OCI-LY7 (cell line): ENCODE results near the gene ANKH. TPM values are rescaled to one million over a fixed set of nuclear protein-coding genes. Genes with fewer than 3 reads are reported as not detected.

ENCODE experiments used
- BruUV-seq: library from RNA; stranded (reverse); fragments of 400-500 nt; replicated peaks from 2 replicates; lab custom pipeline; 2021; lab: Mats Ljungman, UMichigan
- CTCF ChIA-PET: fragments of 300-600 bp; sonication (Branson Sonifier 250); formaldehyde crosslinking; loops from one replicate; lab custom pipeline; 2022; ENCODE audit warnings: antibody characterized with exemption; ENCODE audit not compliant: unreplicated experiment; lab: Charles Lee
- POLR2A ChIA-PET: fragments of 300-600 bp; sonication (Branson Sonifier 250); formaldehyde crosslinking; loops from one replicate; lab custom pipeline; 2022; ENCODE audit warnings: antibody characterized with exemption; lab: Charles Lee
- DNase-seq: peaks from one replicate; pipeline ENCODE4 v3.0.0-alpha.2; 2015; ENCODE audit warnings: low spot score
- H2AFZ ChIP-seq: fragments of 200-600 bp; sonication (generic), shearing (Covaris generic); 2 replicates; pipeline ENCODE4 v1.6.1; 2014; ENCODE audit warnings: mild to moderate bottlenecking, antibody characterized with exemption, low read length, moderate library complexity
- H3K27ac ChIP-seq: fragments of 200-600 bp; sonication (generic); 2 replicates; pipeline ENCODE4 v1.5.1; 2014; ENCODE audit warnings: mixed run types, low read depth, mild to moderate bottlenecking, moderate library complexity, low read length, inconsistent platforms; ENCODE audit not compliant: poor library complexity, severe bottlenecking
- H3K36me3 ChIP-seq: fragments of 200-600 bp; sonication (generic); 2 replicates; pipeline ENCODE4 v1.6.1; 2014; ENCODE audit warnings: mild to moderate bottlenecking, antibody characterized with exemption, low read length, moderate library complexity, mixed read lengths; ENCODE audit not compliant: insufficient read depth
- H3K4me1 ChIP-seq: fragments of 200-600 bp; sonication (generic); 2 replicates; pipeline ENCODE4 v1.5.1; 2014; ENCODE audit warnings: mild to moderate bottlenecking, low read length; ENCODE audit not compliant: insufficient read depth, poor library complexity, severe bottlenecking
- H3K4me2 ChIP-seq: fragments of 200-600 bp; sonication (generic); 2 replicates; pipeline ENCODE4 v1.6.1; 2014; ENCODE audit warnings: mild to moderate bottlenecking, low read length
- H3K4me3 ChIP-seq: fragments of 200-600 bp; sonication (generic); 2 replicates; pipeline ENCODE4 v1.5.1; 2014; ENCODE audit warnings: mild to moderate bottlenecking, low read depth, low read length; ENCODE audit not compliant: poor library complexity, severe bottlenecking
- H3K79me2 ChIP-seq: fragments of 200-600 bp; sonication (generic); 2 replicates; pipeline ENCODE4 v1.6.1; 2016; ENCODE audit warnings: low read depth, mild to moderate bottlenecking, low read length, moderate library complexity, mixed read lengths; ENCODE audit not compliant: insufficient read depth
- H3K9me2 ChIP-seq: fragments of 200-600 bp; sonication (generic); 2 replicates; pipeline ENCODE4 v1.6.1; 2016; ENCODE audit warnings: mild to moderate bottlenecking, low read length, mixed read lengths; ENCODE audit not compliant: insufficient read depth
- H3K9me3 ChIP-seq: fragments of 200-600 bp; sonication (generic); 2 replicates; pipeline ENCODE4 v1.6.1; 2014; ENCODE audit warnings: mild to moderate bottlenecking, mixed run types, low read length, mixed read lengths
- H4K20me1 ChIP-seq: fragments of 200-600 bp; sonication (generic); 2 replicates; pipeline ENCODE4 v1.6.1; 2014; ENCODE audit warnings: mild to moderate bottlenecking, antibody characterized with exemption, low read length, moderate library complexity, mixed read lengths; ENCODE audit not compliant: insufficient read depth
- EZH2phosphoT487 ChIP-seq: fragments of 200-600 bp; sonication (generic); IDR thresholded peaks from 2 replicates; pipeline ENCODE4 v1.6.1; 2018; ENCODE audit warnings: low read depth, borderline replicate concordance, mild to moderate bottlenecking, mixed run types, antibody characterized with exemption, low read length, moderate library complexity, mixed read lengths
- intact Hi-C: fragments of 100-400 bp; cut with micrococcal nuclease; formaldehyde crosslinking; loops from one replicate; pipeline ENCODE4 v1.10.0; 2022; ENCODE audit not compliant: unreplicated experiment
- total RNA-seq, 2 experiments: library from RNA; depleted of rRNA in 1 of 2; stranded (reverse); fragments of >200 nt in 1 of 2; shearing (Covaris generic) in 1 of 2; gene quantifications; 2 replicates each; pipeline ENCODE4 v1.2.3, GENCODE V29; 2014 to 2022
- TF ChIP-seq, protein P1 (sequence below): fragments of 200-600 bp; sonication (generic); conservative IDR thresholded peaks from 2 replicates; pipeline ENCODE4 v1.5.1; 2014; ENCODE audit warnings: mild to moderate bottlenecking, antibody characterized with exemption, low read length, moderate library complexity, mixed read lengths

ANKH gene
- total RNA-seq, 2 experiments from 2014 or later = 23.1 to 80.4 TPM

DNA sequence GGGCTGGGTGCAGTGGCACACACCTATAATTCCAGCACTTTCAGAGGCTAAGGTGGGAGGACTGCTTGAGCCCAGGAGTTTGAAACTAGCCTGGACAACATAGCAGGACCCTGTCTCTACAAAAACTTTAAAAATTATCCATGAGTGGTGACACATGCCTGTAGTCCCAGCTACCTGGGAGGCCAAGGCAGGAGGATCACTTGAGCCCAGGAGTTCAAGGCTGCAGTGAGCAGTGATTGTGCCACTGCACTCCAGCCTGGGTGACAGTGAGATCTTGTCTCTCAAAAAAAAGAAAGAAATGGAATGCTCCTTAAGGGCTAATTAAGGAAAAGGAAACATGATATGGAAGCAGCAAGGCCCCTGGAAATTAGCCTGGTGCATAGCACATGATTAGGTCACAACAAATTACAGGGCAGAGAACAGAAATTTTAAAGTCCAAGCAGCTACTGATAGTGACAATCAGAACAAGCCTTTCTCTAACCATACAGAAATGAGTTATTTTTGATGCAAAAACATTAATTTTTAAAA, 19.5 kb downstream of the ANKH start:
- Histone ChIP-seq H3K36me3 (peaks cover 3% of the 10 kb centered on the region; the same call in 1 of the 2 replicates), H3K4me1 (peaks cover 15% of the 10 kb centered on the region), H2AFZ (no peak overlapping the region), H3K9me2 (no peaks in the 10 kb centered on the region), H3K4me2 (peak overlapping the region; percentile 37), H4K20me1 (peaks cover 24% of the 10 kb centered on the region), H3K4me3 (no peak overlapping the region), H3K9me3 (no peaks in the 10 kb centered on the region), H3K79me2 (peaks cover 34% of the 10 kb centered on the region), H3K27ac (no peak overlapping the region)
- TF ChIP-seq, protein P1, sequence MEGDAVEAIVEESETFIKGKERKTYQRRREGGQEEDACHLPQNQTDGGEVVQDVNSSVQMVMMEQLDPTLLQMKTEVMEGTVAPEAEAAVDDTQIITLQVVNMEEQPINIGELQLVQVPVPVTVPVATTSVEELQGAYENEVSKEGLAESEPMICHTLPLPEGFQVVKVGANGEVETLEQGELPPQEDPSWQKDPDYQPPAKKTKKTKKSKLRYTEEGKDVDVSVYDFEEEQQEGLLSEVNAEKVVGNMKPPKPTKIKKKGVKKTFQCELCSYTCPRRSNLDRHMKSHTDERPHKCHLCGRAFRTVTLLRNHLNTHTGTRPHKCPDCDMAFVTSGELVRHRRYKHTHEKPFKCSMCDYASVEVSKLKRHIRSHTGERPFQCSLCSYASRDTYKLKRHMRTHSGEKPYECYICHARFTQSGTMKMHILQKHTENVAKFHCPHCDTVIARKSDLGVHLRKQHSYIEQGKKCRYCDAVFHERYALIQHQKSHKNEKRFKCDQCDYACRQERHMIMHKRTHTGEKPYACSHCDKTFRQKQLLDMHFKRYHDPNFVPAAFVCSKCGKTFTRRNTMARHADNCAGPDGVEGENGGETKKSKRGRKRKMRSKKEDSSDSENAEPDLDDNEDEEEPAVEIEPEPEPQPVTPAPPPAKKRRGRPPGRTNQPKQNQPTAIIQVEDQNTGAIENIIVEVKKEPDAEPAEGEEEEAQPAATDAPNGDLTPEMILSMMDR = no peak
- TF ChIP-seq EZH2phosphoT487 = no peak
- intact Hi-C loops = no loop called here
- no TSS peak for BruUV-seq
- CTCF ChIA-PET = no interaction called here
- no peak for DNase-seq
- POLR2A ChIA-PET = interaction anchor here (1.2 kb wide), 1 partner anchor 16 kb away, joined by 3 read pairs; no protein-coding TSS in a partner anchor

DNA sequence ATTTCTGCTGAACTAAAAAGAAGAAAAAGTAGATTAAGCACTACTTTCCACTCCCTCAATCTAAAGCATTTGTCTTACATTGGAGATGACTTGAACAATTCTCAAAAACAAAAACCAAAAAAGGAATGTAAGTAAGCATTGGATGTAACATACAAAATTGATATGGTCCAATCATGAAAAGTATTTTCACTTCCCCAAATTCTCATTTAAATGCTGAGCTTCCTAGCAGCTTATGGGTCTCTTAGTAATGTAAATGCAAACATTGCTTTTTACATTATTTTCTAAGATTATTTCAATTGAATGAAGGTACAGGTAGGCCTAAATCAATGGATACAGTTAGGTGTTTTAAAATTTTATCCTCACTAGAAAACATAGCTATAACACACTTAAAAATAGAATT, 20.0 kb downstream of the ANKH start:
- no peak for DNase-seq
- CTCF ChIA-PET = no interaction called here

More for the DNA sequence above, 20.0 kb downstream of the ANKH start:
- intact Hi-C loops = no loop called here
- Histone ChIP-seq H3K36me3 (peaks cover 6% of the 10 kb centered on the region; the same call in 1 of the 2 replicates), H3K79me2 (peaks cover 34% of the 10 kb centered on the region), H3K27ac (no peak overlapping the region), H2AFZ (no peak overlapping the region), H3K4me3 (no peak overlapping the region), H3K9me3 (no peaks in the 10 kb centered on the region), H4K20me1 (peaks cover 22% of the 10 kb centered on the region), H3K4me2 (peak overlapping the region; percentile 37), H3K4me1 (peaks cover 15% of the 10 kb centered on the region), H3K9me2 (no peaks in the 10 kb centered on the region)
- POLR2A ChIA-PET = interaction anchor here (1.2 kb wide), 1 partner anchor 16 kb away, joined by 3 read pairs; no protein-coding TSS in a partner anchor
- TF ChIP-seq, protein P1 = no peak
- TF ChIP-seq EZH2phosphoT487 = no peak
- BruUV-seq = no TSS peak
